Coronary artery (tissue), 2 donors: ENCODE measurements around the gene FILIP1.

Experiments used
- DNase-seq: peaks from one replicate; pipeline ENCODE4 v3.0.0-alpha.2; 2017; ENCODE audit warnings: low spot score
- H3K27ac ChIP-seq, 2 donors: fragments of 200-600 bp; sonication (generic); one replicate each; pipeline ENCODE4 v1.5.1; 2016 to 2019
- H3K4me3 ChIP-seq: fragments of 200-600 bp; sonication (generic); 2 replicates; pipeline ENCODE4 v1.5.1; 2016; ENCODE audit warnings: mild to moderate bottlenecking, moderate library complexity
- CTCF ChIP-seq: fragments of 200-600 bp; sonication (generic); IDR thresholded peaks from one replicate; pipeline ENCODE4 v1.5.1; 2019; ENCODE audit warnings: antibody characterized with exemption

FILIP1 gene

GRCh38 chr6:75329703-75330102 lies 163.9 kb downstream of the FILIP1 start:
- DNase-seq, result no peak
- Histone ChIP-seq H3K27ac (no peak overlapping the region), H3K4me3 (no peak overlapping the region)
- TF ChIP-seq CTCF, result no peak

- TF ChIP-seq CTCF, result no peak
- H3K27ac ChIP-seq, result no peak overlapping the region
- no peak overlapping the region for H3K4me3 ChIP-seq
- no peak for DNase-seq
These were observed 165.8 kb downstream of the FILIP1 start for GRCh38 chr6:75327807-75328206.

- TF ChIP-seq CTCF, result no peak
- Histone ChIP-seq H3K4me3 (no peak overlapping the region), H3K27ac (no peak overlapping the region)
- DNase-seq, result no peak
These were observed 166.9 kb downstream of the FILIP1 start for GRCh38 chr6:75326557-75327258.

GRCh38 chr6:75318900-75319299 lies 174.7 kb downstream of the FILIP1 start:
- Histone ChIP-seq H3K4me3 (no peak overlapping the region), H3K27ac (no peak overlapping the region)
- no peak for DNase-seq
- no peak for TF ChIP-seq CTCF

GRCh38 chr6:75317503-75318206 lies 175.9 kb downstream of the FILIP1 start:
- no peak for TF ChIP-seq CTCF
- Histone ChIP-seq H3K27ac (peak overlapping the region in 1 of 2 donors; percentile 77), H3K4me3 (peak overlapping the region; percentile 15)
- DNase-seq, result no peak

GRCh38 chr6:75315978-75316377 lies 177.6 kb downstream of the FILIP1 start:
- Histone ChIP-seq H3K27ac (no peak overlapping the region), H3K4me3 (no peak overlapping the region)
- no peak for DNase-seq
- TF ChIP-seq CTCF, result no peak
